Measurements from ENCODE around the gene MED29. TPM values are rescaled to one million over a fixed set of nuclear protein-coding genes. Genes with fewer than 3 reads are reported as not detected.

MED29 gene
- total and polyA plus RNA-seq, 2 of the 13 experiments (the other 11 are each of a cell fraction or from before 2014, with no cell fraction given) = 14.0 to 19.7 TPM

- TF ChIP-seq GABPA (IDR thresholded peaks at IDR 0.05; ENCODE audit: low read depth, low read length) (no peak), GABPA (CRISPR knock-in tag; IDR thresholded peaks at IDR 0.05; ENCODE audit: low read depth) (peak; percentile 5; the same call in 1 of the 2 replicates), ZNF350 (CRISPR knock-in tag; IDR thresholded peaks at IDR 0.05; ENCODE audit: borderline replicate concordance, low read depth) (no peak; the same call in 1 of the 2 replicates), RNF219 (CRISPR knock-in tag; IDR thresholded peaks at IDR 0.05) (no peak), PHF5A (CRISPR knock-in tag; IDR thresholded peaks at IDR 0.05; ENCODE audit: low read depth, unreplicated experiment) (no peak), ESRRA (CRISPR knock-in tag; IDR thresholded peaks at IDR 0.05; ENCODE audit: low read depth) (no peak), ZSCAN21 (CRISPR knock-in tag; IDR thresholded peaks at IDR 0.05; ENCODE audit: borderline replicate concordance) (no peak), AGO2 (optimal IDR thresholded peaks at IDR 0.05; ENCODE audit: low read depth, low read length) (peak; percentile 85), ZNF562 (CRISPR knock-in tag; IDR thresholded peaks at IDR 0.05; ENCODE audit: borderline replicate concordance) (no peak), LCORL (IDR thresholded peaks at IDR 0.05) (no peak), LCORL (CRISPR knock-in tag; IDR thresholded peaks at IDR 0.05) (no peak), POLR2G (IDR thresholded peaks at IDR 0.05; ENCODE audit: low read depth, low read length) (peak; percentile 58), HMGA1 (CRISPR knock-in tag; conservative IDR thresholded peaks at IDR 0.05) (no peak), SKI (IDR thresholded peaks at IDR 0.05; ENCODE audit: partially characterized antibody) (no peak), CREB1 (IDR thresholded peaks at IDR 0.05) (no peak), CREB1 (CRISPR knock-in tag; IDR thresholded peaks at IDR 0.05) (peak; percentile 71; the same call in 1 of the 2 replicates), CEBPB (IDR thresholded peaks at IDR 0.05; ENCODE audit: borderline replicate concordance, low read depth, low read length) (peak; percentile 85), SIN3B (IDR thresholded peaks at IDR 0.05; ENCODE audit: low read length) (no peak), ONECUT2 (CRISPR knock-in tag; IDR thresholded peaks at IDR 0.05) (no peak), MYNN (CRISPR knock-in tag; IDR thresholded peaks at IDR 0.05; ENCODE audit: low read depth) (no peak), BCL6 (CRISPR knock-in tag; IDR thresholded peaks at IDR 0.05) (no peak), ZBTB26 (CRISPR knock-in tag; IDR thresholded peaks at IDR 0.05; ENCODE audit: borderline replicate concordance) (no peak), ZSCAN30 (CRISPR knock-in tag; IDR thresholded peaks at IDR 0.05) (no peak), ZNF639 (CRISPR knock-in tag; conservative IDR thresholded peaks at IDR 0.05) (no peak), RNF2 (conservative IDR thresholded peaks at IDR 0.05; ENCODE audit: low read depth) (no peak), ZNF792 (CRISPR knock-in tag; IDR thresholded peaks at IDR 0.05) (no peak)
- TF ChIP-seq, protein P1, sequence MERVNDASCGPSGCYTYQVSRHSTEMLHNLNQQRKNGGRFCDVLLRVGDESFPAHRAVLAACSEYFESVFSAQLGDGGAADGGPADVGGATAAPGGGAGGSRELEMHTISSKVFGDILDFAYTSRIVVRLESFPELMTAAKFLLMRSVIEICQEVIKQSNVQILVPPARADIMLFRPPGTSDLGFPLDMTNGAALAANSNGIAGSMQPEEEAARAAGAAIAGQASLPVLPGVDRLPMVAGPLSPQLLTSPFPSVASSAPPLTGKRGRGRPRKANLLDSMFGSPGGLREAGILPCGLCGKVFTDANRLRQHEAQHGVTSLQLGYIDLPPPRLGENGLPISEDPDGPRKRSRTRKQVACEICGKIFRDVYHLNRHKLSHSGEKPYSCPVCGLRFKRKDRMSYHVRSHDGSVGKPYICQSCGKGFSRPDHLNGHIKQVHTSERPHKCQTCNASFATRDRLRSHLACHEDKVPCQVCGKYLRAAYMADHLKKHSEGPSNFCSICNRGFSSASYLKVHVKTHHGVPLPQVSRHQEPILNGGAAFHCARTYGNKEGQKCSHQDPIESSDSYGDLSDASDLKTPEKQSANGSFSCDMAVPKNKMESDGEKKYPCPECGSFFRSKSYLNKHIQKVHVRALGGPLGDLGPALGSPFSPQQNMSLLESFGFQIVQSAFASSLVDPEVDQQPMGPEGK (CRISPR knock-in tag; IDR thresholded peaks at IDR 0.05) = peak; percentile 59
Observed at GRCh38 chr19:39398297-39398864, 7.2 kb downstream of the MED29 start (continued).

All from HepG2 (cell line).